ENCODE data around the gene KLHL26.

- TF ChIP-seq CTCF (IDR thresholded peaks at IDR 0.05; ENCODE audit: insufficient read depth, low read length, poor library complexity, severe bottlenecking): no peak
- TF ChIP-seq EZH2phosphoT487 (conservative IDR thresholded peaks at IDR 0.05; ENCODE audit: low read length): no peak
These were observed 15.9 kb upstream of the KLHL26 start for GRCh38 chr19:18620902-18621301.

Data from SU-DHL-6 (cell line).